H1 (cell line): ENCODE results near the gene FAM171A1. TPM values are rescaled to one million over a fixed set of nuclear protein-coding genes. Genes with fewer than 3 reads are reported as not detected.

Experiments used
- CBX8 ChIP-seq: fragments of 300-800, 300-1000 bp; sonication (generic); IDR thresholded peaks from 2 replicates; pipeline ENCODE4 v1.7.1; 2016; ENCODE audit warnings: low read depth, low read length, borderline replicate concordance
- polyA plus RNA-seq, 7 experiments: library from polyadenylated mRNA; depleted of rRNA in 3 of 7; stranded (reverse) in 5 of 7; unstranded in 2 of 7; fragments of >200 nt in 5 of 7; fragments of 200-250 nt in 2 of 7; gene quantifications; 1 replicate in 5 of 7; 2 replicates in 1 of 7; 4 replicates in 1 of 7; pipeline versions ENCODE4 v1.2.1 to v1.2.3, GENCODE V29; 2011 to 2013; ENCODE audit warnings: missing spikeins in 2 of 7, mixed read lengths in 2 of 7
- total RNA-seq: library from RNA; stranded (reverse); fragmentation: NEBNext Ultra II Directional; extraction: Animal tissue kit (Norgen Biotek cat#: 25700); gene quantifications from 2 replicates; pipeline ENCODE4 v1.2.1, GENCODE V29; 2021
- TF ChIP-seq, protein P1 (sequence below), 3 experiments: IDR thresholded peaks; 1 replicate in 2 of 3; 2 replicates in 1 of 3; pipeline versions ENCODE4 v1.5.1 to v1.6.1; 2011; ENCODE audit warnings: low read length in 3 of 3, mild to moderate bottlenecking in 3 of 3, inconsistent platforms in 2 of 3, low read depth in 1 of 3, moderate library complexity in 1 of 3; ENCODE audit not compliant: insufficient read depth in 1 of 3; ENCODE audit errors: control extremely low read depth in 1 of 3

The FAM171A1 gene
- total and polyA plus RNA-seq, 2 of the 8 experiments (the other 6 are each of a cell fraction or from before 2014, with no cell fraction given): 26.6 to 42.1 TPM

DNA sequence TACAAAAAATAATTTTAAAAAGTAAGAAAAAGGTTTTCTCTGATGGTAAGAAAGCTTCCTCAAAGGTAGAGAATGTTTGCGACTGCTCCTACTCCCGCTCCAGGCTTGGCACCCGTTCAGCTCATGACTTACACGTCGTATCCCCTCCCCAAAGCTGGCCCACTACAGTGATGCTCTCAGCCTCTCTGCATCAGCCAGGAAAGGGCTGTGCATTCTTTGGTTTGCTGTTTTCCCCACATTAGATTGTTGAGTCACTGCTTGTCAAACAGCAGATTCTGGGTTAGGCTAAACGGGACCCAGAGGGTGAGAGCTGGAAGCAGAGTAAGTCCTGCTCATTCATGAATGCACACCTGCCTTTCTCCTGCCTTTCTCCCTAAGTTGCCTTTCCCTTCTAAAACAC lies 147.9 kb downstream of the FAM171A1 start (continued):
- no peak for TF ChIP-seq CBX8
- TF ChIP-seq, protein P1, sequence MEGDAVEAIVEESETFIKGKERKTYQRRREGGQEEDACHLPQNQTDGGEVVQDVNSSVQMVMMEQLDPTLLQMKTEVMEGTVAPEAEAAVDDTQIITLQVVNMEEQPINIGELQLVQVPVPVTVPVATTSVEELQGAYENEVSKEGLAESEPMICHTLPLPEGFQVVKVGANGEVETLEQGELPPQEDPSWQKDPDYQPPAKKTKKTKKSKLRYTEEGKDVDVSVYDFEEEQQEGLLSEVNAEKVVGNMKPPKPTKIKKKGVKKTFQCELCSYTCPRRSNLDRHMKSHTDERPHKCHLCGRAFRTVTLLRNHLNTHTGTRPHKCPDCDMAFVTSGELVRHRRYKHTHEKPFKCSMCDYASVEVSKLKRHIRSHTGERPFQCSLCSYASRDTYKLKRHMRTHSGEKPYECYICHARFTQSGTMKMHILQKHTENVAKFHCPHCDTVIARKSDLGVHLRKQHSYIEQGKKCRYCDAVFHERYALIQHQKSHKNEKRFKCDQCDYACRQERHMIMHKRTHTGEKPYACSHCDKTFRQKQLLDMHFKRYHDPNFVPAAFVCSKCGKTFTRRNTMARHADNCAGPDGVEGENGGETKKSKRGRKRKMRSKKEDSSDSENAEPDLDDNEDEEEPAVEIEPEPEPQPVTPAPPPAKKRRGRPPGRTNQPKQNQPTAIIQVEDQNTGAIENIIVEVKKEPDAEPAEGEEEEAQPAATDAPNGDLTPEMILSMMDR (IDR thresholded peaks at IDR 0.05; ENCODE audit: control extremely low read depth in 1 of 3, insufficient read depth in 1 of 3, low read depth in 1 of 3, low read length in 3 of 3): no peak
- TF ChIP-seq, all 59 proteins: peak for 0
